HG03457 (cell line): ENCODE data around the gene IL27RA.

ENCODE experiments used
- ATAC-seq: cut with Tn5 transposase; IDR thresholded peaks from one replicate; pipeline ENCODE4 v1.9.1; 2021; ENCODE audit warnings: moderate number of reproducible peaks; ENCODE audit not compliant: unreplicated experiment

The IL27RA gene

DNA sequence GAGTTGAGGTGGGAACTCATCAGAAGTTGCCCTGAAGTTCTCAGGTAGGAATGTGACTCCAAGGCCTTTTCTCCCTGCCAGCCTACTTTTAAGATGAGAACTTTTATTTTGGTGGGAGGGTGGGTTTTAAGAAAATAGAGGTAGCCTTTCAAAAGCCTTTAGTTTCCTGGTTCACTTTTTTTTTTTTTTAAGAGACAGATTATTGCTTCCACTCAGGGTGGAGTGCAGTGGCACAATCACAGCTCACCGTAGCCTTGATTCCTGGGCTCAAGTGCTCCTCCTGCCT, 51.1 kb downstream of the IL27RA start:
- ATAC-seq, result no peak

DNA sequence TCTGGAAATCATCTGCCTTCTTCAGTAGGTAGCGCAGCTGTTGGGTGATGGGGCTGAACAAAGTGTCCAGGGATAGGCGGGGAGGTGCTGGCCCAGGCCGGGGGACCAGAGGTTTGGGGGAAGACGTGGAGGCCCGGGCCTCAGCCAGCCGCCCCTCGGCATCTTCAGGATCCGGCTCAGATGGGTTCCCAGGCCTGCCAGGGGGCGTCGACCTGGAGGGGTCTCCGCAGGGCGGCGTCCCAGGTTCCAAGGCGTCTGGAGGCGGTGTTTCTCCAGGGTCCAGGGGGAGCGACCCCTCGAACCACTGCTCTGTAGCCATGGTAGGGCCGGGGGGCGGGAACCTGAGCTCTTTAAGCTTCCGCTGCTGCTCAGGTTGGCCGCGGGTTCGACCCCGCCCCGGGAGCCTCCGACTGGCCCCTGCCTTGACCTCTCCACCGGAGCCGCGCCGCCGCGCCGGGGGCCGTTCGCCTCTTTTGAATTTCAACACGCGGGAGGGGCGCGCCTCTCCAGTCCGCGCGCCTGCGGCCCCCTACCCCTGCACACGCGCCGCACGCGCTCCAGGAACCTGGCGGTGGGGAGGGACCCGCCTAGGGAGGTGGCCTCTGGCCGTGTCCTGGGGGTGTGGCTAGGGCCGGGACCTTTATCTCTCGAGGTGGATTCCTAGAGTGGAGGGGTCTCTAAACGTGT, 53.9 kb downstream of the IL27RA start, which contains the start of gene C19orf67:
TSS of gene C19orf67 (minus strand) at position 475 of the 687 bp plus-strand sequence. CDS start at position 319, 156 bp downstream.
- no peak for ATAC-seq

DNA sequence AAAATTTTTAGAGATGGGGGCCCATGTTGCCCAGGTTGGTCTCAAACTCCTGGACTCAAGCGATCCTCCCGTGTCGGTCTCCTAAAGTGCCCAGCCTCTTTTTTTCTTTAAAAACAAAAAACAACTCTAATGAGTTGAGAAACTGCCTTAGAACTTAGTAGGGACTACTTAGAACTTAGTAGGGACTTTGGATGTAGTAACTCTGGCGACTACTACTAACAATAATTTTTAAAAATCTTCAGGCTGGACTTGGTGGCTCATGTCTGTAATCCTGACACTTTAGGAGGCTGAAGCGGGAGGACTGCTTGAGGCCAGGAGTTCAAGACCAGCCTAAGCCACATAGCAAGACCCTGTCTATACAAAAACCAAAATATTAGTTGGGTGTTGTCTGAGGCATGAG, 54.5 kb downstream of the IL27RA start:
- ATAC-seq, result no peak

- ATAC-seq, result no peak
Measured at GRCh38 chr19:14088634-14089411, 57.3 kb downstream of the IL27RA start.

GRCh38 chr19:14089412-14089661, 57.8 kb downstream of the IL27RA start:
- no peak for ATAC-seq

- no peak for ATAC-seq
Measured at GRCh38 chr19:14089662-14090508, 58.3 kb downstream of the IL27RA start.

GRCh38 chr19:14090509-14091080, 59.0 kb downstream of the IL27RA start, which contains the start of gene SAMD1:
TSS of gene SAMD1 (minus strand) at chr19:14090751.
- ATAC-seq, result peak; percentile 20

GRCh38 chr19:14091081-14091812, 59.7 kb downstream of the IL27RA start:
- ATAC-seq, result peak; percentile 41

DNA sequence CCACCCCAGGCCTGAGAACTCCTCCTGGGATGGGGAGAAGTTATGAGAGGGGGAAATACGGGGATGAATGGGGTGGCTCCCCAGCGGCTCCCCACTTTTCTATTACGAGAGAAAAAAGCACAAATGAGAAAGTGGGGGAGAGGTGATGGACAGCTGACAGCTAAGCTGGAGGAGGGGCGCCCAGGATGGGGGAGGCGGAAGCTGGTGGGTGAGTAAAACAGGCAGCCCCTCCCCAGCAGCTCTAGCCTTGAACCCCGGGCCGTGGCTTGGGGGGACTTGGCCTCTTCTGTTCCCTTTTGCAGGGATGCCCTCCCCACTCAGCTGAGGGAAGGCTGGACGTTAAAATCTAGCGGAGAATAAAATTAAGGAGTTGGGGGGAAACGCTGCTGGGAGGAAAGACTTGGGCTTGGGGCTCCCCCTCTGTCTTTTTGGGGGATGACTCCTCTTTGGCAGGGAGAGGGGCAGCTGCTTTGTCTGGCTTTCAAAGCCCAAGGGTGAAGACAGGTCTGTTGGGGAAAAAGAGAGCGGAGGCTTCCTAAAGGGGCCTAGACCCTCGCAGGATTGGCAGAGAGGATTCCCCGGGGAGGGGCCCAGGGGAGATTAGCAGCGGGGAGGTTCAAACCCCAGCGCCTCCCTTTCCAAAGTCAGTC, 60.4 kb downstream of the IL27RA start:
- ATAC-seq, result peak; percentile 10

- ATAC-seq, result no peak
Measured at GRCh38 chr19:14093117-14093823, 61.7 kb downstream of the IL27RA start.

DNA sequence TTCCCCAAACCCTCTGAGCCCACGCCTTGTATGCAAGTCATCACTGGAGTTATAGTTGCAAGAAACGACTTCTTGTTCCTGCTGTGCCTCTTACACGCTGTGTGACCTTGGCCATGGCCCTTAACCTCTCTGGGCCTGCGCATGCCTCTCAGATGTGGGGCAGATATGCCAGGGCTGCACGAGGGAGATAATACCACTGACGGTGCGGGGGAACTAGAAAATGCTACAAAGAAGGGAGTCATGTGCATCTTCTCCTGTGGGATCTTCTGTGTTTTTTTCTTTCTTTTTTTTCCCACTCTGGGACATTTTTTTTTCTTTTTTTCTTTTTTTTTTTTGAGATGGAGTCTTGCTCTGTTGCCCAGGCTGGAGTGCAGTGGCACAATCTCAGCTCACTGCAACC, 63.3 kb downstream of the IL27RA start:
- ATAC-seq, result no peak

GRCh38 chr19:14096272-14096992, 64.9 kb downstream of the IL27RA start:
- ATAC-seq, result no peak

GRCh38 chr19:14097532-14098151, 66.1 kb downstream of the IL27RA start:
- no peak for ATAC-seq

DNA sequence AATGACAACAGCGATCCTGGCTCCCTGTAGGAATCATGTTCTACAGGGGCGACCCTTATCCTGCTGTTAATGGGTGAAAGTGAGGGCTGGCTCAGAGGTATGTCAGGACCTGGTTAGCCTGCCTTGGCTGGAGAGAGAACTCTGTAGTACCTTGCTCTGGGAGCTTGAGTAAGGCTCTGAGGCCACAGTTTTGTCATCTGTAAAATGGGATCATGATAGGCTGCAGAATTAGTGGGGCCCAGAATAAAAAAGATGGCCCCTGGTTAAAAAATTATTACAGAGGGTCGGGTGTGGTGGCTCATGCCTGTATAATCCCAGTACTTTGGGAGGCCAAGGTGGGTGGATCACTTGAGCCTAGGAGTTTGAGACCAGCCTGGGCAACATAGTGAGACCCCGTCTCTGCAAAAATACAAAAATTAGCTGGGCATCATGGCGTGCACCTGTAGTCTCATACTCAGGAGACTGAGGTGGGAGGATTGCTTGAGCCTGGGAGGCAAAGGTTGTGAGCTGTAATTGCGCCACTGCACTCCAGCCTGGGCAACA, 69.5 kb downstream of the IL27RA start:
- ATAC-seq, result no peak

GRCh38 chr19:14102102-14102696, 70.6 kb downstream of the IL27RA start:
- no peak for ATAC-seq

- no peak for ATAC-seq
Measured at GRCh38 chr19:14102756-14103155, 71.2 kb downstream of the IL27RA start.
